ENCODE data around the gene GTF2A1L.
"Not testable (repeated sequence)": the region's sequence is repeated elsewhere in the genome, so short reads cannot be mapped to it uniquely, and the experiment has no call there.

GTF2A1L gene

DNA sequence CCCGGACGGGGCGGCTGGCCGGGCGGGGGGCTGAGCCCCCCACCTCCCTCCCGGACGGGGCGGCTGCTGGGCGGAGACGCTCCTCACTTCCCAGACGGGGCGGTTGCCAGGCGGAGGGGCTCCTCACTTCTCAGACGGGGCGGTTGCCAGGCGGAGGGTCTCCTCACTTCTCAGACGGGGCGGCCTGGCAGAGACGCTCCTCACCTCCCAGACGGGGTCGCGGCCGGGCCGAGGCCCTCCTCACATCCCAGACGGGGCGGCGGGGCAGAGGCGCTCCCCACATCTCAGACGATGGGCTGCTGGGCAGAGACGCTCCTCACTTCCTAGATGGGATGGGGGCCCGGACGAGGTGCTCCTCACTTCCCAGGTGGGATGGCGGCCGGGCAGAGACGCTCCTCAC is 3.1 kb upstream of the GTF2A1L start:
- DNase-seq, result not testable (repeated sequence)

DNA sequence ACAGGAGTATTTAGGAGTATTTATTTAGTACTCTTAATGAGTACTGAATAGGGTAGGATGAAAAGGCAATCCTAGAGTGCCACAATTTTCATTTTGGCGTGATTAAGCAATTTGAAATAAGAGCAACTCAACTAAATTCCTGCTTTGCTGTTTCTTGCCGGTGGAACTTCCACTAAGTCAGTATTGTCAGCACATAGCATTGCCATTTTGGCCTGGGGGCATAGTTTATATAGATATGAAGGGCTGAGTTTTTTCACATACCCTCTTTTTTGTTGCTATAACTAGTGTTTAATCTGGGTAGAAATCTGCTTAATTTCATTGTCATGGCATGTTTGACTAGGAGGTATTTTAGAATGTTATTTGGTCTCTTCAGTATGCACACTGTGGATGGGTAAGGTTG is 1.9 kb downstream of the GTF2A1L start:
- no peak for DNase-seq

GRCh38 chr2:48620604-48621003 is 2.9 kb downstream of the GTF2A1L start:
- no peak for DNase-seq

- not testable (repeated sequence) for DNase-seq
Measured at GRCh38 chr2:48622691-48623090, 5.0 kb downstream of the GTF2A1L start.

DNA sequence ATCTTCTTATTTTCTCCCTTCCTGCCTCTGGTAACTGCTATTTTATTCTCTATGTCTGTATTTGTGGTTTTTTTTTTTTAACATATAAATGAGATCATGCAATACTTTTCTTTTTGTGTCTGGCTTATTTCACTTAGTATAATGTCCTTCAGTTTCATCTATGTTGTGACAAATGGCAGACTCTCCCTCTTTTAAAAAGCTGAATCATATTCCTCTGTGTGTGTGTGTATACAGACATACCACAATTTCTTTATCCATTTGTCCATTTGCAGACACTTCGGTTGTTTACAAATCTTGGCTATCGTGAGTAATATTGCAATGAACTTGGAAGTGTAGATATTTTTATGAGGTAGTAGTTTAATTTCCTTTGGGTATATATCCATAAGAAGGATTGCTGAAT is 7.0 kb downstream of the GTF2A1L start:
- DNase-seq, result no peak

GRCh38 chr2:48626047-48626446 is 8.4 kb downstream of the GTF2A1L start:
- no peak for DNase-seq

DNA sequence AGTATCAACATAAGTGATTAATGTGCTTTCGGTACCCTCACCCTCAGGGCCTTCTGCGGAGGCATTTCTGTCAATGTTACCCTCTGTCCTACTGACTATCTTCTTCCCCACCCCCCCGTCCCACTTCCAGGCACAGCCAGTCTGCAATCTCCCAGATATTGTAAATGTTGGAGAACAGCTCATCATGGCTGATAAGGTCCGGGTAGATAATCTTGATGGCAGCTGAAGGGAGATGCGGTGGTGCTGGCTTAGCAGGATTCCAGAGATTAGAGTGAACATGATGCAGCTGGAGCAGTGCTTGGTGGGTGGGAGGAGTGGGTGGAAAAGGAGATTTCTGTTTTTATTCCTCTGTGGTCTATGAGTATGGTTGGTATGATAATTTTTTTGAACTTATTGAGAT is 15.5 kb downstream of the GTF2A1L start:
- DNase-seq, result no peak

DNA sequence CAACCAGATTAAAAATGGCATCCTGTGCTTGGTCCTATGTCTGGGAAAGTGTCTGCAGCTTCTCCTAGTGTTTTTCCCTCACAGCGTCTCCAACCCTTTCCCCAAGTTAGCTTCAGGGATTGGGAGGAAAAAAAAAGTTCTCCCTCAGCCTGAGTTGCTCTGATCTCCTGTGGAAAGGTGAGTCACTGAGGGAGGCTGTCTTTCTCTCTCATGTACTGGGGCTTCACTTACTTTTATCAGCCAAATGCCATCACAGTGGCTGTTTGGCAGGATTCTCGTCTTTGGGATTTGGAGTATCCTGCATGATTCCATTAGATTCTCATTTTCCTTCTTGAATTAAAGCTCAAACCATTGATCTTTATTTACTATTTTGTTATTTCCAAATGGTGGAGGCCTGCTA is 18.1 kb downstream of the GTF2A1L start:
- no peak for DNase-seq

- no peak for DNase-seq
Measured at GRCh38 chr2:48638261-48638660, 20.6 kb downstream of the GTF2A1L start.

- DNase-seq, result no peak
Measured at GRCh38 chr2:48651158-48651790, 33.6 kb downstream of the GTF2A1L start.

DNA sequence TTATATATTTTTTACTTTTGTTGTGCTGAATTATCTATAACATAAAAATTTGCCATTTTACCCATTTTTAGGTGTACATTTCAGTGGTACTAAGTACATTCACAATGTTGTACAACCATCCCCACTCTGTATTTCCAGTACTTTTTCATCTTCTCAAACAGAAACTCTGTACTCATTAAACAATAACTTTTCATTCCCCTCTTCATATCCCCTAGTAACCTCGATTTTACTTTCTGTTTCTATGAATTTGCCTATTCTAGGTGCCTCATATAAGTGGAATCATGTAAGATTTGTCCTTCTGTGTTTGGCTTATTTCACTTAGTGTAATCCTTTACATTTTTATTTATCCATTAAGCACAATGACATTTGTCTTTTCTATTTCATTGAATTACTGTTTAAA is 51.3 kb downstream of the GTF2A1L start:
- no peak for DNase-seq

DNA sequence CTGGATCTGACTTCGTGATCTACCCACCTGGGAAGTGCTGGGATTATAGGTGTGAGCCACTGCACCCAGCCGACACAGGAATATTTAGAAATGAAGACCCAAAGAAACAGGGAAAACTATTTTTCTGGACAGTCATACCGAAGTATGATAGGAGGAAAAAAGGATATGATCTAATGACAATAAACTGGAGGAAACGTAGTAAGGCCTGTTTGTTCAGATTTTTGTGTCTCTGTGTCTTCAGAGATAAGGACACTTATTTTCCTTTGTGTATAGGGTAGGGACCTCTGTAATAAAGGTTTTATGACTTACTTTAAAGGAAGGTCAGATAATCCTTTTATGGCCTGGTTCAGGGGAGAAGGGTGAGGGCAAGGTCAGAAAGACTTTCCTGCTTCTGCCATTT is 55.9 kb downstream of the GTF2A1L start:
- no peak for DNase-seq

DNA sequence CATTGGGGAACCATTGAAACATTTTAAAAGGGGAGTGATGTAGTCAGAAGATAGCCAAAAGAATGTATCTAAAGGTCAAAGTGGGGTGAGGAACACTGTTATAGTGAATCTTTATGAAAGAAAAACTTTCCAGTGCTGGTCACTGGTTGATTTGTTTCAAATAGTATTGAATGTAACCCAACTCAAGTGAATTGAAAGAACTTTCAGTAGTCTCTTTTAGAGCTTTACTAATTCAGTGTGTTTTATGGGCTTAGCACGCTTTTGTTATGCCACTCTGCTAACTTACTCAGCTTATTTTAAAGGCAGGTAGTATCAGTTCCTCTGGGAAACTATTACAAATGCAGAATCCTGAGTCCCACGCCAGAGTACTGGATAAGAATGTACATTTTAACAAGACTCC is 57.3 kb downstream of the GTF2A1L start:
- no peak for DNase-seq

- DNase-seq, result no peak
Measured at GRCh38 chr2:48677450-48677849, 59.8 kb downstream of the GTF2A1L start.

GRCh38 chr2:48685126-48685525 is 67.5 kb downstream of the GTF2A1L start:
- DNase-seq, result no peak

GRCh38 chr2:48691935-48692691 is 74.5 kb downstream of the GTF2A1L start:
- no peak for DNase-seq

DNA sequence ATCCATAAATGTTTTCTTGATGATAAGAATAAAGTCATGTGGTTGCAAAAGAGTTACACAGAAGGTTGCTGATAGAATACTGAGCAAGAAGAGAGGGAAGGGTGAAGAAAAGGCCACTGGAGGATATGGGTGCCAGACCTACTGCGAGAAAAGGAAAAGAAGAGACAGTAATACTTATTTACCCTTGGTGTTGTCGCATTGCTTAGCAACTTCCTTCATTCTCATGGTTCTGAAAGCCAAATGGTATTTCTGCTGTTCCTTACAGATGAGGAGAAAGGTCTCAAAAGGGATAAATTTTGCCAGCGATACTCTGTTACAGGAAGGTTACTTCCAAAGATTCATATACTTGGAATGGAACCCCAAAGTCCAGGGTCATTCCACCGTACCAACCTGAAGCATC is 75.4 kb downstream of the GTF2A1L start:
- no peak for DNase-seq

GRCh38 chr2:48693645-48694044 is 76.0 kb downstream of the GTF2A1L start:
- DNase-seq, result peak; percentile 75

- peak; percentile 78 for DNase-seq
Measured at GRCh38 chr2:48694149-48694548, 76.5 kb downstream of the GTF2A1L start.

DNA sequence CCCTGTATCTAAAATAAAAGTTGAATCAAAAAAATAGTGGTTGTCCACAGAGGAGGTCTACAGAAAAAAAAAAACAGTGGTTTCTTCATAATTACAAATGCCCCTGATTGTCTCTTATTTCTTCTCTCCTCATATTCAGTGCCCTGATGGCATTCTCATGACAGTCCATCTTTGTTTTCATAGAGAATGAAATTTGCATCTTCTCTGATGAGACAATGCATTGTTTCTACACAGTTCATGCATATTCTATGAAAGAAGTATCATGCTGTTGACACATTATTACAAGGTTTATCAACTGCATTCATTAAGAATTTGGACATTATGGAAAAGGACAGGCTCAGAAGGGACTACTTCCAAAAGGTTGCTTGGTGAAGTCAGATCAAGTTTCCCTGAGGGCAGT is 78.3 kb downstream of the GTF2A1L start:
- no peak for DNase-seq

- DNase-seq, result no peak
Measured at GRCh38 chr2:48696881-48697280, 79.2 kb downstream of the GTF2A1L start.

DNA sequence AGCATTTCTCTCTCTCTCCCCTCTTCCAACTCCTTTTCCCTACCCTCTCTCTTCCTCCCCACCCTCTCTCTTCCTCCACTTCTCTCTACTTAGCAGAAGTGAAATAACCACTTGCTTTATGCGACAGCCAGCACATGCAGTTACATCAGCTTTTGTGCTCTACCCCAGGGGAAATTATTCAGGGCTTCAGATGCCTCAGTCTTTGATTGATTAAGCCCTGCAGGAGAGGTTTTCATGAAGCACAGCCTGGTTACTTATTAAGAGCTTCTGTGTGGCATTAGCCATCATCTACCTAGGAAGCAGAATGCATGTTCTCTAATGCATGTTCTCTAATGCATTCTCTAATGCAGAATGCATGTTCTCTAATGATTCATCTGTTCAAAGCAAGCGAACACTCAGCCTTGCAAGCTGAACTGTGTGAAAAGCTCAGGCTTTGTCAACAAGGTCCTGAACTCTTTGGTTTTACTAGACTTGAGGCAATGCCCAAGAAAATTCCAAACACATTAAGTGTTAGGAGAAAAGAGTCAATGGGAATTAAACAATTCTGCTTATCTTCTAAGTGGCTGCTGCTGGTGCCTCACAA is 81.8 kb downstream of the GTF2A1L start:
- peak; percentile 53 for DNase-seq

- DNase-seq, result not testable (repeated sequence)
Measured at GRCh38 chr2:48703621-48704020, 86.0 kb downstream of the GTF2A1L start.

DNA sequence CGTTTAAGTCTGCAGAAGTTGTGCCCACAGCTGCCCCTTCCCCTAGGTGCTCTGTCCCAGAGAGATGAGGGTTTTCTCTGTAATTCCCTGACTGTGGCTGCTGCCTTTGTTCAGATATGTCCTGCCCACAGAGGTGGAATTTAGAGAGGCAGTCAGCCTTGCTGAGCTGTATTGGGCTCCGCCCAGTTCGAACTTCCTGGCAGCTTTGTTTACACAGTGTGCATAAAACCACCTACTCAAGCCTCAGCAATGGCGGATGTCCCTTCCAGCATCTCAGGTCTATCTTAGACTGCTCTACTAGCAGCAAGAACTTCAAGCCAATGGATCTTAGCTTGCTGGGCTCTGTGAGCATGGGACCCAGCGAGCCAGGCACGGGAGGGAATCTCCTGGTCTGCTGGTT is 89.8 kb downstream of the GTF2A1L start:
- no peak for DNase-seq

Measured in kidney glomerular epithelial cell (primary cell).